ENCODE data around the gene OTULINL.

- TF ChIP-seq CTCF (IDR thresholded peaks at IDR 0.05) (no peak), IRF2 (CRISPR knock-in tag; IDR thresholded peaks at IDR 0.05; ENCODE audit: borderline replicate concordance, low read depth) (no peak), SMAD3 (CRISPR knock-in tag; IDR thresholded peaks at IDR 0.05; ENCODE audit: borderline replicate concordance) (no peak), E2F5 (CRISPR knock-in tag; IDR thresholded peaks at IDR 0.05) (no peak), ETV6 (CRISPR knock-in tag; IDR thresholded peaks at IDR 0.05) (no peak), NFYB (CRISPR knock-in tag; conservative IDR thresholded peaks at IDR 0.05; ENCODE audit: low read depth) (no peak), MAX (CRISPR knock-in tag; IDR thresholded peaks at IDR 0.05) (no peak), ATF3 (CRISPR knock-in tag; conservative IDR thresholded peaks at IDR 0.05) (no peak)
Observed at GRCh38 chr5:14587150-14587549, 5.6 kb downstream of the OTULINL start.

All from WTC11 (cell line).